Type B pancreatic cell (in vitro differentiated cells): ENCODE data around the gene OGT. TPM values are rescaled to one million over a fixed set of nuclear protein-coding genes. Genes with fewer than 3 reads are reported as not detected.

ENCODE experiments used
- DNase-seq: peaks from one replicate; pipeline ENCODE4 v3.0.0; 2021; ENCODE audit warnings: mixed read lengths; ENCODE audit not compliant: unreplicated experiment; ENCODE audit errors: extremely low spot score
- H3K27ac Mint-ChIP-seq: 2 replicates; pipeline ENCODE4 v1.8.0; 2021; ENCODE audit warnings: mild to moderate bottlenecking, mixed read lengths
- H3K27me3 Mint-ChIP-seq: 2 replicates; pipeline ENCODE4 v1.8.0; 2021; ENCODE audit warnings: mixed read lengths
- H3K36me3 Mint-ChIP-seq: 2 replicates; pipeline ENCODE4 v1.8.0; 2021; ENCODE audit warnings: mixed read lengths
- H3K4me1 Mint-ChIP-seq: one replicate; pipeline ENCODE4 v1.8.0; 2021; ENCODE audit warnings: mixed read lengths; ENCODE audit not compliant: unreplicated experiment
- H3K4me3 Mint-ChIP-seq: 2 replicates; pipeline ENCODE4 v1.8.0; 2021; ENCODE audit warnings: mild to moderate bottlenecking, mixed read lengths
- H3K9me3 Mint-ChIP-seq: 2 replicates; pipeline ENCODE4 v1.8.0; 2021; ENCODE audit warnings: mixed read lengths
- total RNA-seq: library from RNA; stranded (reverse); gene quantifications from 2 replicates; pipeline ENCODE4 v1.2.1, GENCODE V29; 2021; ENCODE audit warnings: low replicate concordance
- TF ChIP-seq, protein P1 (sequence below): fragments of 200-600 bp; sonication (generic); conservative IDR thresholded peaks from 2 replicates; pipeline ENCODE4 v1.5.0; 2021; ENCODE audit warnings: antibody characterized with exemption, mild to moderate bottlenecking

Gene OGT
- total RNA-seq, 1 donor from 2014 or later: 180 TPM

DNA sequence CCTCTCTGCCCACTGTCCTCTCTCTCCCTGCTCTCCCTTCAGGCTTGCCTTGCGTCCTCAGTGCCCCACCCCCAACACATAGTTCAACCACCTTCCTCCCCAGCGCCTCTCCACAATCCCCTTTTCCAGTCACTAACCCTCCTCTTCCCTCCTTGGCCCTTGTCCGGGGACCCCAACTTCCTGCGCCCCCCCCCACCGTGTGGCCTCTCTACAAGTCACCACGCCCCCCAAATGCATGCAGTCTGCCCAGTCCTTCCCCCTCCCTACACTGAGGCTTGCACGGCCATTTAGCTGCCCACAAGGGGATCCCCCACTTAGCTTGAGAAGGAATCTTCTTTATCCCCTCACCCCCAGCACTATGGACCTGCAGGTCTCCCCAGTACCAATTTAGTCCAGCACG, 84.8 kb downstream of the OGT start:
- Mint-ChIP-seq H3K4me1 (peaks cover 2% of the 10 kb centered on the region), H3K4me3 (no peak overlapping the region), H3K9me3 (no peaks in the 10 kb centered on the region), H3K27me3 (no peaks in the 10 kb centered on the region), H3K36me3 (no peaks in the 10 kb centered on the region), H3K27ac (no peak overlapping the region)
- TF ChIP-seq, protein P1, sequence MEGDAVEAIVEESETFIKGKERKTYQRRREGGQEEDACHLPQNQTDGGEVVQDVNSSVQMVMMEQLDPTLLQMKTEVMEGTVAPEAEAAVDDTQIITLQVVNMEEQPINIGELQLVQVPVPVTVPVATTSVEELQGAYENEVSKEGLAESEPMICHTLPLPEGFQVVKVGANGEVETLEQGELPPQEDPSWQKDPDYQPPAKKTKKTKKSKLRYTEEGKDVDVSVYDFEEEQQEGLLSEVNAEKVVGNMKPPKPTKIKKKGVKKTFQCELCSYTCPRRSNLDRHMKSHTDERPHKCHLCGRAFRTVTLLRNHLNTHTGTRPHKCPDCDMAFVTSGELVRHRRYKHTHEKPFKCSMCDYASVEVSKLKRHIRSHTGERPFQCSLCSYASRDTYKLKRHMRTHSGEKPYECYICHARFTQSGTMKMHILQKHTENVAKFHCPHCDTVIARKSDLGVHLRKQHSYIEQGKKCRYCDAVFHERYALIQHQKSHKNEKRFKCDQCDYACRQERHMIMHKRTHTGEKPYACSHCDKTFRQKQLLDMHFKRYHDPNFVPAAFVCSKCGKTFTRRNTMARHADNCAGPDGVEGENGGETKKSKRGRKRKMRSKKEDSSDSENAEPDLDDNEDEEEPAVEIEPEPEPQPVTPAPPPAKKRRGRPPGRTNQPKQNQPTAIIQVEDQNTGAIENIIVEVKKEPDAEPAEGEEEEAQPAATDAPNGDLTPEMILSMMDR: no peak
- DNase-seq: no peak

DNA sequence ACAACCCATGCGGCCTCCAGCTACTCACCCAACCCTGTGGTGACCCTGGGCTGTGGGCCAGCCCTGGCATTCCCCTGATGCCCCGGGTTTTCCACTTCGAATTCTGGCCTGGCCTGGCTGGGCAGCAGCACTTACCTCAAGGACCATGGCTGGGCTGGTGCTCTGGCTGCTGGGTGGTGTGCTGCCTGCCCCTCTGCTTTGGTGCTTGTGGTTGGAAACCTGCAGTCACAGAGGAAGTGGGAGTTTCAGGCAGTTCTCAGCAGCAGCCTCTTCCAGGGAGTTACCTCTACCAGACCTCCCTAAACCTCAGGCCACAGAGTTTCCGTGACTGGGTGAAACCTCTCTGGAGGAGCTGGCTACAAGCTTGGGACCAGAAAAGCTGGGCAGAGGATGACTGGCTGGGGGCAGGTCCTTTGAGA, 85.4 kb downstream of the OGT start, which contains the start of gene CXCR3:
Gene CXCR3 (minus strand): TSS at position 209 of the 419 bp plus-strand sequence. CDS start 62 bp downstream, at position 147.
- no peaks in the 10 kb centered on the region for H3K9me3 Mint-ChIP-seq
- no peaks in the 10 kb centered on the region for H3K27me3 Mint-ChIP-seq
- no peak within 1 kb of the TSS for H3K4me3 Mint-ChIP-seq
- no peak within 1 kb of the TSS for H3K27ac Mint-ChIP-seq
- H3K36me3 Mint-ChIP-seq: no peaks in the 10 kb centered on the region
- DNase-seq: no peak
- TF ChIP-seq, protein P1: no peak
- peaks cover 3% of the 10 kb centered on the region for H3K4me1 Mint-ChIP-seq

DNA sequence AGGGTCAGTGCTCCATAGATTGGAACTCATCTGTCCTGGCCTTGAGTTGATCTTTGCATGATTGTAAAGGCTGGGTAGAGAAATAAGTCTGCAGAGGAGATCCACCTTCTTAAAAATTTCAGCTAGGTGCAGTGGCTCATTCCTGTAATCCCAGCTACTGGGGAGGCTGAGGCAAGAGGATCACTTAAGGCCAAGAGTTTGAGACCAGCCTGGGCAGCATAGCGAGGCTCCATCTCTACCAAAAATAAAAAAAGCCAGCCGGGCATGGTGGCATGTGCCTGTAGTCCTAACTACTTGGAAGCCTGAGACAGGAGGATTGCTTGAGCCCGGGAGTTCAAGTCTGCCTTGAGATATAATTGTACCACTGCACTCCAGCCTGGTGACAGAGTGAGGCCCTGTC, 85.9 kb downstream of the OGT start:
- DNase-seq: no peak
- TF ChIP-seq, protein P1: no peak
- peaks cover 3% of the 10 kb centered on the region for H3K4me1 Mint-ChIP-seq
- no peaks in the 10 kb centered on the region for H3K9me3 Mint-ChIP-seq
- H3K36me3 Mint-ChIP-seq: no peaks in the 10 kb centered on the region
- H3K4me3 Mint-ChIP-seq: no peak overlapping the region
- no peak overlapping the region for H3K27ac Mint-ChIP-seq
- H3K27me3 Mint-ChIP-seq: no peaks in the 10 kb centered on the region

DNA sequence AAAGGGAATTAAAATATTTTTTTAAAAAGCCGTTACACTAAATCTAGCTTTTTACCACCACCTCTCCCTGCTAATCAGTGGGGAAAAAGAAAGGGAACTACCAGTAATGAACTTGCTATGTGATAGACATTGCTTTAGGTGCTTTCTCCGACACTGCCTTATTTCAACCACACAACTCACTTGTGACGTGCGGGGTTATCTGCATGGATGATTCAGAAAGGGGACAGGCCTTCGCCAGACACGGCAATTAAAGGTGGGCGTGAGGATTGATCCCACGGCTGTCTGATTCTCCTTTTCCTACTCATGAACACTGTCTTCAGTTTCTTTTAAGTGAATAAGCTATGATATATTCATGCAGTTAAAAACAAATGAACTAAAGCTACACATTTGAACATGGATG, 86.3 kb downstream of the OGT start:
- H3K27ac Mint-ChIP-seq: no peak overlapping the region
- no peaks in the 10 kb centered on the region for H3K27me3 Mint-ChIP-seq
- peaks cover 3% of the 10 kb centered on the region for H3K4me1 Mint-ChIP-seq
- no peaks in the 10 kb centered on the region for H3K36me3 Mint-ChIP-seq
- H3K9me3 Mint-ChIP-seq: no peaks in the 10 kb centered on the region
- TF ChIP-seq, protein P1: no peak
- no peak overlapping the region for H3K4me3 Mint-ChIP-seq
- DNase-seq: no peak

DNA sequence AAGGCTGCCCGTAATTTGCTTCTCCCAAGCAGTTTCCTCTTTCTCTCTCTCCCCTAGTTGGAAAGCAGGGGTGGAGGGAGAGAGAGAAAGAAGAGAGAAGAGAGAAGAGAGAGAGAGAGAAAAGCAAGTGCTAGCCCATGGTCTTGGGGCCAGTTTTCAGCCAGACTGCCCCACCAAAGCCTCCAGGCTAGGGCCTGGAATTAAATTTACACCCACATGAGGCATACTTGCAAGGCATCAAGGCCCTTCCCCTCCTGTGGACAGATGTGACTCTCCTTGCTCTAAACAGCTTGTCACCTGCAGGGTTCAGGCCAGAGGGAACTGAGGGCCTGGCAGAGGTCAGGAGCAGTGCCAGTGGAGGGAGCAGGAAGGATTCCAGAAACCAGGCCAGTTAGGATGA, 87.1 kb downstream of the OGT start:
- Mint-ChIP-seq H3K9me3 (no peaks in the 10 kb centered on the region), H3K27ac (no peak overlapping the region), H3K36me3 (no peaks in the 10 kb centered on the region), H3K4me3 (no peak overlapping the region), H3K4me1 (peaks cover 3% of the 10 kb centered on the region), H3K27me3 (no peaks in the 10 kb centered on the region)
- TF ChIP-seq, protein P1: no peak
- no peak for DNase-seq

DNA sequence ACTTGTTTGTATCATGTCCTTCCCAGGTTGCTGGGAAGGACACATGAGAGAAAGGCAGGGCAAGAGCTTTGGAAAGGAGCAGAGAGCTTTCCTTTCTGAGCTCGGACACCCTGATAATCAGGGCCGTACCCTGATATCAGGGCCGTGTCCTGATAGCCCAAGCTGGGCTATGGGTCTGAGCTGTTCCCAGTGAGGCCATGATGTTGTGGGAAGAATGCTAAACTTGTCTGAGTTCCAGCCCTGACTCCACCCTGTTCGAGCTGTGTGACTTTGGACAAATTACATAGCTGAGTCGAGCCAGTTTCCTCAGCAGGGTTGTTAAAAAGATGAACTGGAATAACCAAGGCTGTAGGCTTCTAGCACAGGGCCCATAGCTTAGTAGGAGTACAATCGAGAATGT, 88.7 kb downstream of the OGT start:
- H3K9me3 Mint-ChIP-seq: no peaks in the 10 kb centered on the region
- peaks cover 3% of the 10 kb centered on the region for H3K4me1 Mint-ChIP-seq
- H3K27me3 Mint-ChIP-seq: no peaks in the 10 kb centered on the region
- TF ChIP-seq, protein P1: no peak
- H3K36me3 Mint-ChIP-seq: no peaks in the 10 kb centered on the region
- DNase-seq: no peak
- no peak overlapping the region for H3K4me3 Mint-ChIP-seq
- no peak overlapping the region for H3K27ac Mint-ChIP-seq
